Uterus (tissue), 2 donors: Measurements from ENCODE around the gene LMX1A.

ENCODE experiments used
- POLR2A ChIP-seq, 2 donors: fragments of 450-650 bp; IDR thresholded peaks; one replicate each; pipeline ENCODE4 v1.6.1; 2016; ENCODE audit warnings: antibody characterized with exemption in 2 of 2, mild to moderate bottlenecking in 1 of 2, moderate library complexity in 1 of 2
- TF ChIP-seq, protein P1 (sequence below), 4 experiments: fragments of 200-600 bp in 2 of 4; fragments of 450-650 bp in 2 of 4; sonication (generic) in 2 of 4; IDR thresholded peaks; one replicate each; pipeline ENCODE4 v1.5.1; 2016 to 2019; ENCODE audit warnings: antibody characterized with exemption in 4 of 4, mild to moderate bottlenecking in 2 of 4, moderate library complexity in 1 of 4

DNA sequence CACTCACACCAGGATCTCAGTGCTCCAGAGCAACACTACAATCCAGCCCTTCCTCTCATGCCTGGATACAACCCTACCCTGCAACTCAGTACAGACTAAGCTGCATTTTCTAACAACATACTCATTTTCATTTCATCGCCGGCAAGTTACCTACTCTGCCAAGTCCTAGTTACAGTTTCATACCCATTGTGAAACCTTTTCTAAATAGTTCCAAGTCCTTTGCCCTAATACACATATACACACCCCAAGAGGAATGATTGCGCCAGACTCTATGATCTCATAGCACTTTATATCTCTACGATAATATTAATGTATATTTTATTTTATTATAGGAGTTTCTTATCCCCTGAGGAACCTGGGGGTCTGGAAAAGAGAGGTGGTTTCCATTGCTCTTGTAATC is 122.4 kb downstream of the LMX1A start:
- TF ChIP-seq, protein P1, sequence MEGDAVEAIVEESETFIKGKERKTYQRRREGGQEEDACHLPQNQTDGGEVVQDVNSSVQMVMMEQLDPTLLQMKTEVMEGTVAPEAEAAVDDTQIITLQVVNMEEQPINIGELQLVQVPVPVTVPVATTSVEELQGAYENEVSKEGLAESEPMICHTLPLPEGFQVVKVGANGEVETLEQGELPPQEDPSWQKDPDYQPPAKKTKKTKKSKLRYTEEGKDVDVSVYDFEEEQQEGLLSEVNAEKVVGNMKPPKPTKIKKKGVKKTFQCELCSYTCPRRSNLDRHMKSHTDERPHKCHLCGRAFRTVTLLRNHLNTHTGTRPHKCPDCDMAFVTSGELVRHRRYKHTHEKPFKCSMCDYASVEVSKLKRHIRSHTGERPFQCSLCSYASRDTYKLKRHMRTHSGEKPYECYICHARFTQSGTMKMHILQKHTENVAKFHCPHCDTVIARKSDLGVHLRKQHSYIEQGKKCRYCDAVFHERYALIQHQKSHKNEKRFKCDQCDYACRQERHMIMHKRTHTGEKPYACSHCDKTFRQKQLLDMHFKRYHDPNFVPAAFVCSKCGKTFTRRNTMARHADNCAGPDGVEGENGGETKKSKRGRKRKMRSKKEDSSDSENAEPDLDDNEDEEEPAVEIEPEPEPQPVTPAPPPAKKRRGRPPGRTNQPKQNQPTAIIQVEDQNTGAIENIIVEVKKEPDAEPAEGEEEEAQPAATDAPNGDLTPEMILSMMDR (IDR thresholded peaks at IDR 0.05): no peak
- no peak for TF ChIP-seq POLR2A (IDR thresholded peaks at IDR 0.05)
